Measurements from ENCODE around the gene TRAF5.

DNA sequence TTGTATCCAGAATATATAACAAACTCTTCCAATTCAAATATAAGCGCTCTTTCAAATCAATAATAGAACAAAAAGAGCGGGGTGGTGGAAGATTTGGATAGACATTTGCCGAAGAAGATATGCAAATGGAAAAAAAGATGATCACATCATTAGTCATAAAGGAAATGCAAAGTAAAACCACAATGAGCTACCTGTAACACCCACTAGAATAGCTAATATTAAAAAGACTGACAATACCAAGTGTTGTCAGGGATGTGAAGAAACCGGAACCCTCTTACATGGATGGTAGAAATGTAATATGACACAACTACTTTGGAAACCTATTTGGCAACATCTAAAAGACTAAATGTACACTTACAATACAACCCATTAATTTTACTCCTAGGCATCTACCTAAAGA, 5.7 kb upstream of the TRAF5 start:
- TF ChIP-seq, protein P1, sequence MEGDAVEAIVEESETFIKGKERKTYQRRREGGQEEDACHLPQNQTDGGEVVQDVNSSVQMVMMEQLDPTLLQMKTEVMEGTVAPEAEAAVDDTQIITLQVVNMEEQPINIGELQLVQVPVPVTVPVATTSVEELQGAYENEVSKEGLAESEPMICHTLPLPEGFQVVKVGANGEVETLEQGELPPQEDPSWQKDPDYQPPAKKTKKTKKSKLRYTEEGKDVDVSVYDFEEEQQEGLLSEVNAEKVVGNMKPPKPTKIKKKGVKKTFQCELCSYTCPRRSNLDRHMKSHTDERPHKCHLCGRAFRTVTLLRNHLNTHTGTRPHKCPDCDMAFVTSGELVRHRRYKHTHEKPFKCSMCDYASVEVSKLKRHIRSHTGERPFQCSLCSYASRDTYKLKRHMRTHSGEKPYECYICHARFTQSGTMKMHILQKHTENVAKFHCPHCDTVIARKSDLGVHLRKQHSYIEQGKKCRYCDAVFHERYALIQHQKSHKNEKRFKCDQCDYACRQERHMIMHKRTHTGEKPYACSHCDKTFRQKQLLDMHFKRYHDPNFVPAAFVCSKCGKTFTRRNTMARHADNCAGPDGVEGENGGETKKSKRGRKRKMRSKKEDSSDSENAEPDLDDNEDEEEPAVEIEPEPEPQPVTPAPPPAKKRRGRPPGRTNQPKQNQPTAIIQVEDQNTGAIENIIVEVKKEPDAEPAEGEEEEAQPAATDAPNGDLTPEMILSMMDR (IDR thresholded peaks at IDR 0.05) = no peak
- TF ChIP-seq POLR2A (IDR thresholded peaks at IDR 0.05) (no peak), POLR2AphosphoS5 (IDR thresholded peaks at IDR 0.05) (no peak)
